Esophagus muscularis mucosa (tissue), 4 donors: ENCODE measurements around the gene PKN1. TPM values are rescaled to one million over a fixed set of nuclear protein-coding genes. Genes with fewer than 3 reads are reported as not detected.

Source experiments
- DNase-seq: peaks from one replicate; pipeline ENCODE4 v3.0.0-alpha.2; 2017; ENCODE audit errors: extremely low spot score
- H3K27ac ChIP-seq, 4 donors: fragments of 200-600 bp; sonication (generic); replicated peaks in 1 of 4; 1 replicate in 3 of 4; 2 replicates in 1 of 4; pipeline ENCODE4 v1.5.1; 2016 to 2019; ENCODE audit warnings: mild to moderate bottlenecking in 1 of 4
- H3K27me3 ChIP-seq, 4 donors: fragments of 200-600 bp; sonication (generic); one replicate each; pipeline versions ENCODE4 v1.5.1 to v1.6.0; 2016 to 2019
- H3K36me3 ChIP-seq, 4 donors: fragments of 200-600 bp; sonication (generic); one replicate each; pipeline ENCODE4 v1.5.1; 2016 to 2019
- H3K4me1 ChIP-seq, 4 donors: fragments of 200-600 bp; sonication (generic); one replicate each; pipeline ENCODE4 v1.5.1; 2016 to 2019
- H3K4me3 ChIP-seq, 4 donors: fragments of 200-600 bp; sonication (generic); 1 replicate in 2 of 4; 2 replicates in 2 of 4; pipeline ENCODE4 v1.5.1; 2016 to 2019; ENCODE audit warnings: mild to moderate bottlenecking in 4 of 4, moderate library complexity in 1 of 4
- H3K9me3 ChIP-seq, 4 donors: fragments of 200-600 bp; sonication (generic); 1 replicate in 3 of 4; 2 replicates in 1 of 4; pipeline ENCODE4 v1.5.1; 2016 to 2019
- EP300 ChIP-seq: sonication (generic); formaldehyde crosslinking; IDR thresholded peaks from one replicate; pipeline ENCODE4 v1.6.1; 2017; ENCODE audit warnings: antibody characterized with exemption
- POLR2A ChIP-seq: fragments of 450-650 bp; IDR thresholded peaks from one replicate; pipeline ENCODE4 v1.6.1; 2017; ENCODE audit warnings: antibody characterized with exemption, moderate library complexity, mild to moderate bottlenecking, low read depth
- POLR2AphosphoS5 ChIP-seq, 2 donors: sonication (generic); formaldehyde crosslinking; IDR thresholded peaks; one replicate each; pipeline ENCODE4 v1.6.1; 2017; ENCODE audit warnings: antibody characterized with exemption in 2 of 2
- WGBS: methylation state at CpG from one replicate; pipeline ENCODE4 v1.1.5; 2018; 5-methylcytosine and 5-hydroxymethylcytosine counted together
- intact Hi-C: fragments of 100-400 bp; cut with DNase I; formaldehyde crosslinking; loops from one replicate; pipeline ENCODE4 v1.15.1; 2023
- total RNA-seq, 4 donors: library from RNA; depleted of rRNA; stranded (reverse); fragments of >200 nt; gene quantifications; one replicate each; pipeline versions ENCODE4 v1.1.0 to v1.2.1, GENCODE V29; 2016
- TF ChIP-seq, protein P1 (sequence below), 3 experiments: fragments of 200-600 bp in 2 of 3; fragments of 450-650 bp in 1 of 3; sonication (generic) in 2 of 3; IDR thresholded peaks; one replicate each; pipeline ENCODE4 v1.5.1; 2017 to 2019; ENCODE audit warnings: antibody characterized with exemption in 3 of 3, mild to moderate bottlenecking in 2 of 3, moderate library complexity in 1 of 3

Gene PKN1
- total RNA-seq, 4 donors from 2014 or later: 120 to 233 (median 167) TPM

DNA sequence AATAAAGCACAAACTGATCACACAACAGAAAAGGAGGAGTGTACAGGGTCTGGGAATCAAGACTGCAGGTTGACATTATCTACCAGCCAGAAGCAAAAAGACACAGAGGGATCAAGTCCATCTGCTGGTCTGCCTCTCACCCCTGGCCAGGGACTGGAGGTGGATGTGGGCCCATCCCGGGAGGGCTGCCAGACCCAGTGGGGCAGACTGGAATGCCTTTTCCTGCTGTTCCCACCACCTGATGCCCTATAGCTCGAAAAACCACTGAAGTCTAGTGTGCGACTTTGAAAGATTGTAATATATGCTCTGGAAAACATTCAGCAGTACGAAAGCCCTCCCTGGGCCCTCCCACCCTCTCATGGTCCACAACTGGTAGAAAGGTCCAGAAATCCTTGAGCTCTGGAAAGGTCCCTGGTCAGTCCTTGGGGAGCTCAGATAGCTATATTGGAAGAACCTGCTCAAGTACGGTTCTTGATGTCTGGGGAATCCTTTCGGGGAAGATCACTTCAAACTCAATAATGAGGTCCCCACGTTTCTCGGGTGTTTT, 82.5 kb downstream of the PKN1 start:
- peaks cover 39 to 60% (median 58%) of the 10 kb centered on the region in 4 donors for H3K4me1 ChIP-seq
- peaks cover 28 to 42% (median 33%) of the 10 kb centered on the region in 4 donors for H3K36me3 ChIP-seq
- 66% methylated on average over 6 of the region's 8 CpGs for WGBS
- H3K4me3 ChIP-seq: peak overlapping the region; percentile 80 to 100 (median 98)
- peak overlapping the region; percentile 14 to 100 (median 100) for H3K27ac ChIP-seq
- no peaks in the 10 kb centered on the region for H3K9me3 ChIP-seq
- DNase-seq: no peak
- intact Hi-C loops: no loop called here
- no peak for TF ChIP-seq POLR2AphosphoS5 (IDR thresholded peaks at IDR 0.05)
- peaks cover 0 to 3% (median 0%) of the 10 kb centered on the region in 4 donors for H3K27me3 ChIP-seq

DNA sequence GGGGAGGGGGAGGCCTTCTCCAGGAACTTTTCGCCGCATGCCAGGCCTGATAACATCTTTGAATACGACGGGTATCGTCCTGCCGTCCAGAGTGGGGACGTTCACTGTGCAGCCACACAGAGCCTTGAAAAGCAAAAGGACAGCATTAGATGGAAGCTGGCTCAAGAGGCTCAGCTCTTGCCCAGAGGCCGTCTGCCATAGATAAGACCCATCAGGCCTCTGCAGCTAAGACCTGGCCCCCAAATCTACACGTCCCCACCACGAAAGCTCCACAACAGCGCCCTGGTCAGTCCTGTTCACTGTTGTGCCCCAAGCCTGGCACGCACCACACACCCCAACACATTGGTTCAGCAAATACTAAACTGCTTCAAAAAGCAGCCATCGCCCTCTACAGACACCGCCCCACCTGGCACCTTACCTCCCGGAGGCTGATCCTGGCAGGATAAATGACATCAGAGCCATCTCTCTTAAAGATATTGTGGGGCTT, 83.0 kb downstream of the PKN1 start:
- Histone ChIP-seq H3K36me3 (peaks cover 28 to 42% (median 33%) of the 10 kb centered on the region in 4 donors), H3K4me1 (peaks cover 38 to 57% (median 53%) of the 10 kb centered on the region in 4 donors), H3K9me3 (no peaks in the 10 kb centered on the region), H3K27me3 (peaks cover 0 to 3% (median 0%) of the 10 kb centered on the region in 4 donors), H3K4me3 (peak overlapping the region; percentile 80 to 100 (median 98)), H3K27ac (peak overlapping the region; percentile 99 to 100 (median 100))
- no peak for DNase-seq
- TF ChIP-seq, protein P1, sequence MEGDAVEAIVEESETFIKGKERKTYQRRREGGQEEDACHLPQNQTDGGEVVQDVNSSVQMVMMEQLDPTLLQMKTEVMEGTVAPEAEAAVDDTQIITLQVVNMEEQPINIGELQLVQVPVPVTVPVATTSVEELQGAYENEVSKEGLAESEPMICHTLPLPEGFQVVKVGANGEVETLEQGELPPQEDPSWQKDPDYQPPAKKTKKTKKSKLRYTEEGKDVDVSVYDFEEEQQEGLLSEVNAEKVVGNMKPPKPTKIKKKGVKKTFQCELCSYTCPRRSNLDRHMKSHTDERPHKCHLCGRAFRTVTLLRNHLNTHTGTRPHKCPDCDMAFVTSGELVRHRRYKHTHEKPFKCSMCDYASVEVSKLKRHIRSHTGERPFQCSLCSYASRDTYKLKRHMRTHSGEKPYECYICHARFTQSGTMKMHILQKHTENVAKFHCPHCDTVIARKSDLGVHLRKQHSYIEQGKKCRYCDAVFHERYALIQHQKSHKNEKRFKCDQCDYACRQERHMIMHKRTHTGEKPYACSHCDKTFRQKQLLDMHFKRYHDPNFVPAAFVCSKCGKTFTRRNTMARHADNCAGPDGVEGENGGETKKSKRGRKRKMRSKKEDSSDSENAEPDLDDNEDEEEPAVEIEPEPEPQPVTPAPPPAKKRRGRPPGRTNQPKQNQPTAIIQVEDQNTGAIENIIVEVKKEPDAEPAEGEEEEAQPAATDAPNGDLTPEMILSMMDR (IDR thresholded peaks at IDR 0.05): no peak
- TF ChIP-seq EP300 (no peak), POLR2A (no peak), POLR2AphosphoS5 (IDR thresholded peaks at IDR 0.05) (no peak)
- whole genome bisulfite sequencing: 64% methylated on average over 11 of the region's 15 CpGs
- intact Hi-C loops: no loop called here

DNA sequence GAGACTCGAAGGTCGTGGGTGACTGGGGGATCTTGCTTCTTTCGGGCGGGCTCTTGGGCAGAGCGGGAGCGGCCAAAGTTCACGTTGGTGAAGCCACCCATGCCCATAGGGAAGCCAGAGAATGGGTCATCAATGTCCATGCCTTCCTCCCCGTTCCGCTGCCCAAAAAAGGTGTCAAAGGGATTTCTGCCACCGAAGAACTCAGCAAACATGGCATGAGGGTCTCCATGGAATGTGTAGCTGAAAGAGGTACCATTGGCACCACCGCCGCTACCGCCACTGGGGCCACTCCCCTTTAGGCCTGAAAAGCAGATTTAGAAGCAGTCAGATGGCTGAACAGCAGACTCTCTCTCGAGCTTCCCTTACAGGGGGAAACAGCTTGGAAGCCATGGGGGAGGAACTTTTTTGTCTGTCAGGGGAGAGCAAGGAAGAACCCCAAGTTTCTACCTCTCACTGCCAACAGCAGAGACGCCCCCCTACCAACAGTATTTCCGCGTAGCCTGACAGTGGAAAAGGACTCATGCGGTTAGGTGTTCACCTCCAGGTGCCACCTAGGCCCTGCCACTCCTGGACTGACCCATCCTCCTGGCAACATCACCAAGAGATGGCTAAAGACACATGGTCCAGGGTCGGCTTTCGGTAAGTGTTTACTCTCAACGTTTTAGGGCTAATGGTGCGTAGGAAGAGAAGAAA, 83.8 kb downstream of the PKN1 start:
- peaks cover 0 to 3% (median 0%) of the 10 kb centered on the region in 4 donors for H3K27me3 ChIP-seq
- H3K36me3 ChIP-seq: peaks cover 28 to 42% (median 33%) of the 10 kb centered on the region in 4 donors
- H3K27ac ChIP-seq: peak overlapping the region; percentile 99 to 100 (median 100)
- intact Hi-C loops: no loop called here
- H3K4me1 ChIP-seq: peaks cover 36 to 50% (median 48%) of the 10 kb centered on the region in 4 donors
- 31% methylated on average over 22 of the region's 22 CpGs for WGBS
- peak overlapping the region; percentile 80 to 100 (median 98) for H3K4me3 ChIP-seq
- DNase-seq: no peak
- H3K9me3 ChIP-seq: no peaks in the 10 kb centered on the region
- TF ChIP-seq POLR2AphosphoS5 (IDR thresholded peaks at IDR 0.05) (no peak), EP300 (no peak), POLR2A (no peak)
- TF ChIP-seq, protein P1 (IDR thresholded peaks at IDR 0.05): no peak

DNA sequence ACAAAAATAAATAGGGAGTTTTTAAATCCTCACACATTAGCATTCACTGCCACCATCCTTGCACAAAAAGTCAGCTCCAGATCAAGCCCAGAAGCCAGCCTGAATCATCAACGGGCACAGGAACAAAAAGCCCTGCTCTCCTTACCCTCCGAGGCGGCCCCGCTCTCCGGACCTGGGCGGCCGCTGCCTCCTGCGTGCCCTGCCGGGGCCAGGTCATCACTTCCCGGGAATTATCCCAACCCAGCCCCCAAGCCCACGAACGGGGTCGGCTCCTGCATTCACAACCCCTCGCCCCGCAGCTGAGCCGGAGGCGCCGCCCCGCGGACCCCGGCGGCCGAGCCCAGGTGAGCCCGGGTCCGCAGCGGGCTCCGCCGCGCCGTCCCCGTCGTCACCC, 84.3 kb downstream of the PKN1 start:
- intact Hi-C loops: no loop called here
- H3K27ac ChIP-seq: peak overlapping the region; percentile 99 to 100 (median 100)
- DNase-seq: no peak
- H3K9me3 ChIP-seq: no peaks in the 10 kb centered on the region
- H3K4me1 ChIP-seq: peaks cover 36 to 50% (median 48%) of the 10 kb centered on the region in 4 donors
- H3K4me3 ChIP-seq: peak overlapping the region; percentile 80 to 100 (median 98)
- H3K36me3 ChIP-seq: peaks cover 28 to 42% (median 33%) of the 10 kb centered on the region in 4 donors
- H3K27me3 ChIP-seq: peaks cover 0 to 3% (median 0%) of the 10 kb centered on the region in 4 donors
- no peak for TF ChIP-seq EP300
- 3% methylated on average over 5 of the region's 32 CpGs for WGBS

DNA sequence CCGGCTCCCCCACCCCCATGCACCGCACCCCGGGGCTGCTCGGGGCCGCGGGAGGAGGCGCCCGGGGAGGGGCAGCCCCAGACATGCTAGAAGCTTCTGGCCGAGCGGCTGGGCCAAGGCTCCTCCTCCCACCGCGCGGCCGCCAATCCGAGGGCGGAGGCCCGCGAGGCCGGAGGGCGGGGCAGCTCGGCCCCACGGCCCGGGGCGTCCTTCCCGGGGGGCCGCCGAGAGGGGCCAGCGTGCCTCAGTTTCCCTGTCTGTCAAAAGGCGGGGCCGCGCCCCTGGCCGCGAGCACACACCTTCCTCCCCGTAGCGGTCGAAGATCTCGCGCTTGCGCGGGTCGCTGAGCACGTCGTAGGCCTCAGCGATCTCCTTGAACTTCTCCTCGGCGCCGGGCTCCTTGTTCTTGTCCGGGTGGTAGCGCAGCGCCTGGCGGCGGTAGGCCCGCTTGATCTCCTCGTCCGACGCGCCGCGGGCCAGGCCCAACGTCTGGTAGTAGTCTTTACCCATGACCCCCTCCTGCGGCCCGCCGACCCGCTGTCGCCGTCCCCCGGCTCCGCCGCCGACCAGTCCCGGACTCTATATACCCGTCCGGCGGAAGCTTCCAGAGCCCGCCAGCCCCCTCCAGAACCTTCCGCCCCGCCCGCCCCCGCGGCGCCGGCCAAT, 84.9 kb downstream of the PKN1 start, which contains the start of gene DNAJB1:
Gene DNAJB1 (minus strand): TSS at position 558 of the 666 bp plus-strand sequence. CDS start 48 bp downstream, at position 510.
- H3K4me1 ChIP-seq: peaks cover 36 to 50% (median 48%) of the 10 kb centered on the region in 4 donors
- DNase-seq: no peak
- 0% methylated on average over 17 of the region's 82 CpGs for WGBS
- intact Hi-C loops: no loop called here
- H3K4me3 ChIP-seq: peak within 1 kb of the TSS; percentile 80 to 100 (median 98)
- TF ChIP-seq, protein P1 (IDR thresholded peaks at IDR 0.05): peak in 1 of 3 experiments; percentile 5
- TF ChIP-seq POLR2AphosphoS5 (IDR thresholded peaks at IDR 0.05) (peak; percentile 91 to 99), EP300 (no peak), POLR2A (peak; percentile 97)
- H3K9me3 ChIP-seq: no peaks in the 10 kb centered on the region
- H3K36me3 ChIP-seq: peaks cover 28 to 40% (median 33%) of the 10 kb centered on the region in 4 donors
- peak within 1 kb of the TSS; percentile 99 to 100 (median 100) for H3K27ac ChIP-seq
- peaks cover 0 to 3% (median 0%) of the 10 kb centered on the region in 4 donors for H3K27me3 ChIP-seq
